ENCODE measurements around the gene PRR12.

GRCh38 chr19:49558591-49558990, 32.4 kb upstream of the PRR12 start:
- no peak for TF ChIP-seq CTCF (optimal IDR thresholded peaks at IDR 0.05 in 1 of 3, IDR thresholded peaks at IDR 0.05 in 1 of 3, conservative IDR thresholded peaks at IDR 0.05 in 1 of 3; ENCODE audit: extremely low read depth in 1 of 3, insufficient read depth in 2 of 3, low read length in 3 of 3)
- TF ChIP-seq EZH2 (IDR thresholded peaks at IDR 0.05; ENCODE audit: low read length): no peak

All from keratinocyte (primary cell).